Measurements from ENCODE around the gene POGZ.

GRCh38 chr1:151377150-151377884 is 82.0 kb downstream of the POGZ start:
- TF ChIP-seq CTCF (conservative IDR thresholded peaks at IDR 0.05; ENCODE audit: low read depth, low read length), result no peak
- no peak for TF ChIP-seq EZH2 (IDR thresholded peaks at IDR 0.05; ENCODE audit: low read length, unreplicated experiment)
